Peyer's patch (tissue), 4 donors: Measurements from ENCODE around the gene HRH1. TPM values are rescaled to one million over a fixed set of nuclear protein-coding genes. Genes with fewer than 3 reads are reported as not detected.

ENCODE experiments used
- DNase-seq, 3 donors: peaks; one replicate each; pipeline ENCODE4 v3.0.0-alpha.2; 2017 to 2019
- H3K27ac ChIP-seq, 4 donors: fragments of 200-600 bp; sonication (generic); one replicate each; pipeline ENCODE4 v1.5.1; 2016 to 2019
- H3K27me3 ChIP-seq, 2 donors: fragments of 200-600 bp; sonication (generic); one replicate each; pipeline ENCODE4 v1.5.1; 2019
- H3K36me3 ChIP-seq, 3 donors: fragments of 200-600 bp; sonication (generic); one replicate each; pipeline ENCODE4 v1.5.1; 2016 to 2019
- H3K4me1 ChIP-seq, 4 donors: fragments of 200-600 bp; sonication (generic); one replicate each; pipeline ENCODE4 v1.5.1; 2016 to 2019
- H3K4me3 ChIP-seq, 4 donors: fragments of 200-600 bp; sonication (generic); 1 replicate in 3 of 4; 2 replicates in 1 of 4; pipeline ENCODE4 v1.5.1; 2016 to 2019; ENCODE audit warnings: mild to moderate bottlenecking in 1 of 4
- H3K9me3 ChIP-seq, 4 donors: fragments of 200-600 bp; sonication (generic); one replicate each; pipeline ENCODE4 v1.5.1; 2016 to 2019; ENCODE audit warnings: mild to moderate bottlenecking in 1 of 4
- POLR2A ChIP-seq, 2 donors: fragments of 450-650 bp; IDR thresholded peaks; one replicate each; pipeline ENCODE4 v1.5.1; 2017; ENCODE audit warnings: antibody characterized with exemption in 2 of 2, mild to moderate bottlenecking in 2 of 2, moderate library complexity in 2 of 2
- small RNA-seq, 2 donors: library from RNA; depleted of rRNA; stranded (forward); fragments of <200 nt; gene quantifications; one replicate each; pipeline ENCODE3, GENCODE V24; 2016
- total RNA-seq, 4 donors: library from RNA; depleted of rRNA; stranded (reverse); fragments of >200 nt; gene quantifications; one replicate each; pipeline ENCODE4 v1.1.0, GENCODE V29; 2016
- TF ChIP-seq, protein P1 (sequence below), 6 experiments: fragments of 450-650 bp in 4 of 6; fragments of 200-600 bp in 2 of 6; sonication (generic) in 1 of 6; IDR thresholded peaks; one replicate each; pipeline ENCODE4 v1.5.1; 2017 to 2019; ENCODE audit warnings: antibody characterized with exemption in 6 of 6, mild to moderate bottlenecking in 3 of 6, moderate library complexity in 1 of 6

HRH1 gene
- total RNA-seq, 4 donors from 2014 or later: 1.7 to 13.7 (median 7.3) TPM

DNA sequence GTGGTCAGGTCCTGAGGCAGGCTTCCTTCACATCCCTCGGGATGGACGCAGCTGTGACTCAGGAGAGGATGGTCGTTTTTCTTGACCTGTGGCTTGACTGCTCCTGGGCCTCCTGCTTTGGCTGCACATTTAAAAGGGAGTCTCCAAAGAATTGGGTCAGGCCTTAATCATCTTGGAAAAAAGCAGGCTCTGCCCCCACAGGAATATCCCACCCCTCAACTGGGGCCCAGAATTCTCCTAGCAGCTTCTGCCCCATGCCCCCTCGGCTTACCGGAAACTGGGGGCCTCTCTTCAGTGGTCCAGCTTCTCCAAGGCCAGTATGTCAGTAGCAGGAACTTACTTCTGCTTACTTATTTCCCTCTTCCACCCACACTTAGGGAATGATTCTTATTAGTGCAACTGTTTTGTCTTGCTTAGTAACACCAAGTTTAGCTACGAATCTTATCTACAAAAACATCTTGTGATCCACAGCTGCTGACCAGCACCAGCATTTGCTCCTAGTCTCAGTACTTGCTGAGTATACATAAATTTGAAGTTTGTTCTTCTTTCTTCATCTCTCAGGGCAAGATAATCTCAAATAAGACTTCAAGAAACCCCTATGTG, 153.6 kb downstream of the HRH1 start:
- Histone ChIP-seq H3K4me3 (no peak overlapping the region), H3K36me3 (peaks cover 0 to 65% (median 0%) of the 10 kb centered on the region in 3 donors), H3K9me3 (no peaks in the 10 kb centered on the region), H3K27ac (peak overlapping the region in 1 of 4 donors; percentile 1), H3K27me3 (no peaks in the 10 kb centered on the region), H3K4me1 (no peaks in the 10 kb centered on the region)
- TF ChIP-seq, protein P1, sequence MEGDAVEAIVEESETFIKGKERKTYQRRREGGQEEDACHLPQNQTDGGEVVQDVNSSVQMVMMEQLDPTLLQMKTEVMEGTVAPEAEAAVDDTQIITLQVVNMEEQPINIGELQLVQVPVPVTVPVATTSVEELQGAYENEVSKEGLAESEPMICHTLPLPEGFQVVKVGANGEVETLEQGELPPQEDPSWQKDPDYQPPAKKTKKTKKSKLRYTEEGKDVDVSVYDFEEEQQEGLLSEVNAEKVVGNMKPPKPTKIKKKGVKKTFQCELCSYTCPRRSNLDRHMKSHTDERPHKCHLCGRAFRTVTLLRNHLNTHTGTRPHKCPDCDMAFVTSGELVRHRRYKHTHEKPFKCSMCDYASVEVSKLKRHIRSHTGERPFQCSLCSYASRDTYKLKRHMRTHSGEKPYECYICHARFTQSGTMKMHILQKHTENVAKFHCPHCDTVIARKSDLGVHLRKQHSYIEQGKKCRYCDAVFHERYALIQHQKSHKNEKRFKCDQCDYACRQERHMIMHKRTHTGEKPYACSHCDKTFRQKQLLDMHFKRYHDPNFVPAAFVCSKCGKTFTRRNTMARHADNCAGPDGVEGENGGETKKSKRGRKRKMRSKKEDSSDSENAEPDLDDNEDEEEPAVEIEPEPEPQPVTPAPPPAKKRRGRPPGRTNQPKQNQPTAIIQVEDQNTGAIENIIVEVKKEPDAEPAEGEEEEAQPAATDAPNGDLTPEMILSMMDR (IDR thresholded peaks at IDR 0.05): no peak
- no peak for TF ChIP-seq POLR2A (IDR thresholded peaks at IDR 0.05)
- DNase-seq: no peak

DNA sequence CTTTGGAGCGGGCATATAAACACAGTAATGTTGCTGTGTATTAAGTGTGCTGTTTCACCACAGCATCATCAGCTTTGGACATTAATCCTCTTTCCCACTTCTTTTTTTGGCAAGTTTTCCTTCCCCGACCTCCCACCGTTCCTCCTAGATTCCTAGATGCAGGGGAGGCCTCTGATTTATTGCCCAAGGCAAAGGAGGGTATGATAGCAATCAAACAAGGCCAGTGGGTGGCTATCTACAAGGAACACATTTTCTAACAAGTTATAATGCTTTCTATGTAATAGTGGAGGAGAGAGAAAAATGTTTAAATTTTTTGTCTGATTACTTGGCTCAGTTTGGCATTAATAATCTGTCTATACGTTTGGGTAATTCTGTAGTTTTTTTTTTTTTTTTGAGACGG, 156.0 kb downstream of the HRH1 start:
- DNase-seq: no peak
- Histone ChIP-seq H3K4me3 (no peak overlapping the region), H3K36me3 (peaks cover 0 to 86% (median 2%) of the 10 kb centered on the region in 3 donors), H3K27me3 (no peaks in the 10 kb centered on the region), H3K27ac (no peak overlapping the region), H3K4me1 (no peaks in the 10 kb centered on the region), H3K9me3 (no peaks in the 10 kb centered on the region)
- TF ChIP-seq, protein P1 (IDR thresholded peaks at IDR 0.05): no peak
- no peak for TF ChIP-seq POLR2A (IDR thresholded peaks at IDR 0.05)

DNA sequence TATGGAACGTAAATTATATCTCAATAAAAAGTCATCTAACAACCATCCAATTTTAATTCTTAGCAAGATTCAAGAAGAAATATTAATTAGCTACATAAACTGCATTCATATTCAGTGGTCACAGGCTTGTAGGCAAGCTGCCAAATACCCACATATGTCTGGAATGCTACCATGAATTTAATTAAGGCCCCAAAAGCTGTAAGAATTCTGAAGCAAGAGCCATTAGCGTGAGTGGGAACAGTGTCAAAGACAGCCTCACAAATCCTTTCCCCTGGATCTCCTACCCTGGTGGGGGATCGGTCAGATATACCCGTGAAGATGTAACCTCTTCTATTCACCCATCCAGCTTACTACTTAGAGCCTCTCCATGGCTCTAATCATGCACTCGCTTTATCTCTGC, 157.9 kb downstream of the HRH1 start:
- DNase-seq: no peak
- Histone ChIP-seq H3K36me3 (peaks cover 0 to 97% (median 2%) of the 10 kb centered on the region in 3 donors), H3K27ac (no peak overlapping the region), H3K4me1 (no peaks in the 10 kb centered on the region), H3K9me3 (no peaks in the 10 kb centered on the region), H3K27me3 (no peaks in the 10 kb centered on the region), H3K4me3 (no peak overlapping the region)
- TF ChIP-seq, protein P1 (IDR thresholded peaks at IDR 0.05): no peak

Small RNAs within 50 kb of the gene (small RNA-seq; reads per million reads assigned to genes)
- gene AC083855.1: 0 reads per million in 2 donors

Other genes starting within 250 kb of the HRH1 start
- 1 to 10 TPM in 1 of 4 donors, under 1 TPM in 2, not detected in 1; 0.27 to 5.0 (median 0.38) TPM for gene SLC6A1, start 161.7 kb upstream of the HRH1 start, total RNA-seq
- 100 to 1,000 TPM in 1 of 4 donors, 10 to 100 TPM in 3; 45.2 to 126 (median 70.8) TPM for gene ATG7, start 117.9 kb downstream of the HRH1 start, total RNA-seq